Body of pancreas (tissue), 4 donors: ENCODE measurements around the gene CAP1. TPM values are rescaled to one million over a fixed set of nuclear protein-coding genes. Genes with fewer than 3 reads are reported as not detected.

Experiments used
- ATAC-seq: fragments of 150-250 bp; one replicate; pipeline ENCODE4 v1.9.1; 2016
- DNase-seq, 4 donors: peaks; one replicate each; pipeline ENCODE4 v3.0.0-alpha.2; 2019
- H3K27ac ChIP-seq, 4 donors: fragments of 200-600 bp; sonication (generic); 1 replicate in 3 of 4; 2 replicates in 1 of 4; pipeline versions ENCODE4 v1.5.1 to v1.6.1; 2016 to 2019; ENCODE audit warnings: mild to moderate bottlenecking in 1 of 4, mixed read lengths in 1 of 4, moderate library complexity in 1 of 4
- H3K27me3 ChIP-seq, 2 donors: fragments of 200-600 bp; sonication (generic); one replicate each; pipeline ENCODE4 v1.6.0; 2016; ENCODE audit warnings: mild to moderate bottlenecking in 1 of 2
- H3K36me3 ChIP-seq, 2 donors: fragments of 200-600 bp; sonication (generic); replicated peaks in 1 of 2; 2 replicates each; pipeline ENCODE4 v1.5.1; 2016; ENCODE audit warnings: low read depth in 2 of 2; ENCODE audit not compliant: insufficient read depth in 1 of 2
- H3K4me1 ChIP-seq: fragments of 200-600 bp; sonication (generic); one replicate; pipeline ENCODE4 v1.6.0; 2016
- H3K4me3 ChIP-seq, 2 donors: fragments of 200-600 bp; sonication (generic); 1 replicate in 1 of 2; 2 replicates in 1 of 2; pipeline ENCODE4 v1.5.1; 2016 to 2019
- H3K9me3 ChIP-seq, 3 donors: fragments of 200-600 bp; sonication (generic); 1 replicate in 2 of 3; 2 replicates in 1 of 3; pipeline ENCODE4 v1.5.1; 2016
- POLR2A ChIP-seq, 3 donors: fragments of 450-650 bp; IDR thresholded peaks; one replicate each; pipeline ENCODE4 v1.6.1; 2016; ENCODE audit warnings: antibody characterized with exemption in 3 of 3, mild to moderate bottlenecking in 2 of 3
- WGBS, 2 donors: methylation state at CpG; one replicate each; pipeline ENCODE4 v1.1.5; 2017; 5-methylcytosine and 5-hydroxymethylcytosine counted together
- intact Hi-C: fragments of 100-400 bp; cut with DNase I; formaldehyde crosslinking; loops from one replicate; pipeline ENCODE4 v1.15.1; 2023
- total RNA-seq, 2 donors: library from RNA; depleted of rRNA; stranded (reverse); fragments of >200 nt; gene quantifications; one replicate each; pipeline ENCODE4 v1.1.0, GENCODE V29; 2016
- TF ChIP-seq, protein P1 (sequence below), 7 experiments: fragments of 450-650 bp in 4 of 7; fragments of 200-600 bp in 3 of 7; sonication (generic) in 3 of 7; IDR thresholded peaks; one replicate each; pipeline ENCODE4 v1.5.1; 2016 to 2019; ENCODE audit warnings: antibody characterized with exemption in 7 of 7

The CAP1 gene
- total RNA-seq, 2 donors from 2014 or later = 60.7 to 66.3 TPM

DNA sequence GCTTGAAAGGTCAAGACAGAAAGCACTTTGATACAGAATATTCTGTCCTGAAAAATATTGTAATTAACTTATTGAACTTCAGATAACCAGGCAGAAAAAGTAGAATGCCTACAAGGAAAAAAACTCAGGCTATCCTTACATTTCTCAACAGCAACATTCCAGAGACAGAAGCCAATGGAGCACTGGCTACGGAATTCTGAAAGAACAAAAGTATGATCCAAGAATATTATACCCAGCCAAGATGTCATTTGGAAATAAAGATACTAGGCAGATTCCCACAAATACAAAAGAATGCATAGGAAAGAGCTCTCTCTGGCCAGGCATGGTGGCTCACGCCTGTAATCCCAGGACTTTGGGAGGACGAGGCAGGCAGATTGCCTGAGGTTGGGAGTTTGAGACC, 62.4 kb downstream of the CAP1 start:
- intact Hi-C loops = no loop called here
- peaks cover 0 to 5% (median 0%) of the 10 kb centered on the region in 3 donors for H3K9me3 ChIP-seq
- H3K27me3 ChIP-seq = no peaks in the 10 kb centered on the region
- no peaks in the 10 kb centered on the region for H3K4me1 ChIP-seq
- DNase-seq = no peak
- TF ChIP-seq POLR2A (IDR thresholded peaks at IDR 0.05) = no peak
- TF ChIP-seq, protein P1, sequence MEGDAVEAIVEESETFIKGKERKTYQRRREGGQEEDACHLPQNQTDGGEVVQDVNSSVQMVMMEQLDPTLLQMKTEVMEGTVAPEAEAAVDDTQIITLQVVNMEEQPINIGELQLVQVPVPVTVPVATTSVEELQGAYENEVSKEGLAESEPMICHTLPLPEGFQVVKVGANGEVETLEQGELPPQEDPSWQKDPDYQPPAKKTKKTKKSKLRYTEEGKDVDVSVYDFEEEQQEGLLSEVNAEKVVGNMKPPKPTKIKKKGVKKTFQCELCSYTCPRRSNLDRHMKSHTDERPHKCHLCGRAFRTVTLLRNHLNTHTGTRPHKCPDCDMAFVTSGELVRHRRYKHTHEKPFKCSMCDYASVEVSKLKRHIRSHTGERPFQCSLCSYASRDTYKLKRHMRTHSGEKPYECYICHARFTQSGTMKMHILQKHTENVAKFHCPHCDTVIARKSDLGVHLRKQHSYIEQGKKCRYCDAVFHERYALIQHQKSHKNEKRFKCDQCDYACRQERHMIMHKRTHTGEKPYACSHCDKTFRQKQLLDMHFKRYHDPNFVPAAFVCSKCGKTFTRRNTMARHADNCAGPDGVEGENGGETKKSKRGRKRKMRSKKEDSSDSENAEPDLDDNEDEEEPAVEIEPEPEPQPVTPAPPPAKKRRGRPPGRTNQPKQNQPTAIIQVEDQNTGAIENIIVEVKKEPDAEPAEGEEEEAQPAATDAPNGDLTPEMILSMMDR (IDR thresholded peaks at IDR 0.05) = no peak
- no peak overlapping the region for H3K4me3 ChIP-seq
- WGBS, 2 donors = 77 to 78% methylated on average over 3 of the region's 3 CpGs
- no peak for ATAC-seq
- no peak overlapping the region for H3K27ac ChIP-seq
- no peaks in the 10 kb centered on the region for H3K36me3 ChIP-seq

DNA sequence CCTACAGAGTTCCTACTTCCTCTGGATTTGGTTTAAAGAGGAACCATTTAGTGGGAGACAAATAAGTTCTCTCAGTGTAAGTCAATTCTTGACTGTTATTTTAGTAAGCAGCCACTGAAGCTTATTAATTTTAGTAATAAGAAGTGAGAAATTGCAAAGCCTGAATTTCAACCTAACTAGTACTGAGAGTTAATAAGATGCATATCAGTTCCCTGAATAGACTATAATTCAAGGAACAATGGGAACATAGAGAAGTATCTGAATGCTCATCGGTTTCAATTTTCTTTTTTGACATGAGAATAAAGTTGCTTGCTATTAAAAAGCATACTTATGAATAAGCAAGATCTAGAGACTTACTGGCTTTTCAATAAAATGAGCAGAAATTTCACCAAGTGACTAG, 64.5 kb downstream of the CAP1 start:
- no peak for ATAC-seq
- Histone ChIP-seq H3K36me3 (no peaks in the 10 kb centered on the region), H3K4me1 (no peaks in the 10 kb centered on the region), H3K27ac (no peak overlapping the region), H3K27me3 (no peaks in the 10 kb centered on the region), H3K9me3 (peaks cover 0 to 5% (median 0%) of the 10 kb centered on the region in 3 donors), H3K4me3 (no peak overlapping the region)
- intact Hi-C loops = no loop called here
- 70 to 78% methylated on average over 1 of the region's 1 CpG for WGBS, 2 donors
- no peak for DNase-seq
- TF ChIP-seq, protein P1 (IDR thresholded peaks at IDR 0.05) = no peak
- no peak for TF ChIP-seq POLR2A (IDR thresholded peaks at IDR 0.05)

DNA sequence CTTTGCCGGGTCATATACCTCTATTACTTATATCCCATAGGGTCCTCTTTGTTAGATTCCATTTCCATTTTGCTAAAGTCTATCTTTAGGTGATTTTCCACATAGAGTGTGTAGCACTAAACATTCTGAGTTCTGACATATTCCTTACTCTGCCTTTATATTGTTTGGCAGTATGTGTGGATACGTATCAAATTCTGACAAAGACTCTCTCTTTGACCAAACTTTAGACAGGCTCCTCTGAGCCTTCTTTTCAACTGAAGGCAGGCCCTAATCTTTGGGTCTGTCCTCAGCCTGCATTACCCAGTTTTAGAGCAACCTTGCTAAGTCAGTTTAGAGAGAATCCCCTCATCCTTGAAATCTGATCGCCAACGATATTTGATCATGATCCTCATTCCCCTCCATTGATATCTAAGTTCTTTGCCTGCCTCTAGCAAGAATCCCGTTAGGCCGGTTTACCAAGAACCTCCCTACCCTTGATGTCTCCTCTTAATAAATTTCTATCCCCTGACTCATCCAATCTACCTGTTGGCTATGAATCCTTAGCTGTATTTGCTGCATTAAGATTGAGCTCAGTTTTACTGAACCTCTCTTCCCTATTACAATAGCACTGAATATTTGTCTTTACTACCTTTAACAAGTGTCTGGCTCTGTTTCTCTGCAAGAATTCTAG, 66.9 kb downstream of the CAP1 start:
- Histone ChIP-seq H3K36me3 (no peaks in the 10 kb centered on the region), H3K27ac (no peak overlapping the region), H3K4me1 (no peaks in the 10 kb centered on the region), H3K4me3 (no peak overlapping the region), H3K27me3 (no peaks in the 10 kb centered on the region), H3K9me3 (peaks cover 0 to 5% (median 0%) of the 10 kb centered on the region in 3 donors)
- peak; percentile 18 to 39 (median 20) for DNase-seq
- WGBS, 2 donors = 67 to 70% methylated on average over 6 of the region's 6 CpGs
- intact Hi-C loops = no loop called here
- peak; percentile 81 for ATAC-seq
- TF ChIP-seq, protein P1 (IDR thresholded peaks at IDR 0.05) = no peak
- no peak for TF ChIP-seq POLR2A (IDR thresholded peaks at IDR 0.05)

DNA sequence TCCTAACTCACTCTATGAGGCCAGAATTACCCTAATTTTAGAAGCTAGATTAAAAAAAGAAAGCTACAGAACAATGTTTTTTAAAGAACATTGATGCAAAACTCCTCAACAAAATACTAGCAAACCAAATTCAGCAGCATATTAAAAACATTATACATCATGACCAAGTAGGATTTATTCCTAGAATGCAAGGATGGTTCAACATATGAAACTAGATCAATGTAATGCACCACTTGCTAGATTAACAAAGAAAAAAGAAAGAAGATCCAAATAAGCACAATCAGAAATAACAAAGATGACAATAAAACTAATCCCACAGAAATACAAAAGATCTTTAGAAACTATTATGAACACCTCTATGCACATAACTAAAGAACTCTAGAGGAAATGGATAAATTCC, 69.9 kb downstream of the CAP1 start:
- no peak overlapping the region for H3K27ac ChIP-seq
- no peak for TF ChIP-seq POLR2A (IDR thresholded peaks at IDR 0.05)
- TF ChIP-seq, protein P1 (IDR thresholded peaks at IDR 0.05) = no peak
- H3K4me1 ChIP-seq = no peaks in the 10 kb centered on the region
- DNase-seq (no peak), ATAC-seq (no peak)
- no peaks in the 10 kb centered on the region for H3K36me3 ChIP-seq
- intact Hi-C loops = no loop called here
- no peaks in the 10 kb centered on the region for H3K27me3 ChIP-seq
- no peaks in the 10 kb centered on the region for H3K9me3 ChIP-seq
- no peak overlapping the region for H3K4me3 ChIP-seq

DNA sequence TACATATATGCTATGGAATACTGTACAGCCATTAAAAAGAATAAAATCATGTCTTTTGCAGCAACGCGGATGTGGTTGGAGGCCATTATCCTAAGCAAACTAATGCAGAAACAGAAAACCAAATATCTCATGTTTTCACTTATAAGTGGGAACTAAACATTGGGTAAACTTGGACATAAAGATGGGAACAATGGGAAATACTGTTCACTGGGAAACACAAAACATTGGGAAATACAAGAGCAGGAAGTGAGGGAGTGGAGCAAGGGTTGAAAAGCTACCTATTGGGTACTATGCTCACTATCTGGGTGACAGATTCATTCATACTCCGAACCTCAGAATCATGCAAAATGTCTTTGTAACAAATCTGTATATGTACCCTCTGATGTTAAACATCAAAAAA, 73.9 kb downstream of the CAP1 start:
- no peaks in the 10 kb centered on the region for H3K4me1 ChIP-seq
- H3K4me3 ChIP-seq = no peak overlapping the region
- H3K36me3 ChIP-seq = no peaks in the 10 kb centered on the region
- intact Hi-C loops = no loop called here
- no peak for ATAC-seq
- 76 to 87% methylated on average over 3 of the region's 3 CpGs for WGBS, 2 donors
- DNase-seq = no peak
- H3K9me3 ChIP-seq = no peaks in the 10 kb centered on the region
- TF ChIP-seq, protein P1 (IDR thresholded peaks at IDR 0.05) = no peak
- no peak for TF ChIP-seq POLR2A (IDR thresholded peaks at IDR 0.05)
- H3K27me3 ChIP-seq = no peaks in the 10 kb centered on the region
- no peak overlapping the region for H3K27ac ChIP-seq
